Peyer's patch (tissue), 4 donors: ENCODE data around the gene NPTN. TPM values are rescaled to one million over a fixed set of nuclear protein-coding genes. Genes with fewer than 3 reads are reported as not detected.

Experiments used
- DNase-seq, 3 donors: peaks; one replicate each; pipeline ENCODE4 v3.0.0-alpha.2; 2017 to 2019
- H3K27ac ChIP-seq, 4 donors: fragments of 200-600 bp; sonication (generic); one replicate each; pipeline ENCODE4 v1.5.1; 2016 to 2019
- H3K27me3 ChIP-seq, 2 donors: fragments of 200-600 bp; sonication (generic); one replicate each; pipeline ENCODE4 v1.5.1; 2019
- H3K36me3 ChIP-seq, 3 donors: fragments of 200-600 bp; sonication (generic); one replicate each; pipeline ENCODE4 v1.5.1; 2016 to 2019
- H3K4me1 ChIP-seq, 4 donors: fragments of 200-600 bp; sonication (generic); one replicate each; pipeline ENCODE4 v1.5.1; 2016 to 2019
- H3K4me3 ChIP-seq, 4 donors: fragments of 200-600 bp; sonication (generic); 1 replicate in 3 of 4; 2 replicates in 1 of 4; pipeline ENCODE4 v1.5.1; 2016 to 2019; ENCODE audit warnings: mild to moderate bottlenecking in 1 of 4
- H3K9me3 ChIP-seq, 4 donors: fragments of 200-600 bp; sonication (generic); one replicate each; pipeline ENCODE4 v1.5.1; 2016 to 2019; ENCODE audit warnings: mild to moderate bottlenecking in 1 of 4
- POLR2A ChIP-seq, 2 donors: fragments of 450-650 bp; IDR thresholded peaks; one replicate each; pipeline ENCODE4 v1.5.1; 2017; ENCODE audit warnings: antibody characterized with exemption in 2 of 2, mild to moderate bottlenecking in 2 of 2, moderate library complexity in 2 of 2
- total RNA-seq, 4 donors: library from RNA; depleted of rRNA; stranded (reverse); fragments of >200 nt; gene quantifications; one replicate each; pipeline ENCODE4 v1.1.0, GENCODE V29; 2016
- TF ChIP-seq, protein P1 (sequence below), 6 experiments: fragments of 450-650 bp in 4 of 6; fragments of 200-600 bp in 2 of 6; sonication (generic) in 1 of 6; IDR thresholded peaks; one replicate each; pipeline ENCODE4 v1.5.1; 2017 to 2019; ENCODE audit warnings: antibody characterized with exemption in 6 of 6, mild to moderate bottlenecking in 3 of 6, moderate library complexity in 1 of 6

The NPTN gene
- total RNA-seq, 4 donors from 2014 or later = 66.0 to 173 (median 133) TPM

- no peak for TF ChIP-seq POLR2A (IDR thresholded peaks at IDR 0.05)
- Histone ChIP-seq H3K9me3 (no peaks in the 10 kb centered on the region), H3K27ac (no peak overlapping the region), H3K4me1 (peaks cover 0 to 4% (median 0%) of the 10 kb centered on the region in 4 donors), H3K36me3 (no peaks in the 10 kb centered on the region), H3K4me3 (no peak overlapping the region), H3K27me3 (no peaks in the 10 kb centered on the region)
- no peak for DNase-seq
Observed at GRCh38 chr15:73608941-73609340, 24.2 kb downstream of the NPTN start.

- Histone ChIP-seq H3K4me3 (no peak overlapping the region), H3K36me3 (no peaks in the 10 kb centered on the region), H3K4me1 (peaks cover 0 to 4% (median 0%) of the 10 kb centered on the region in 4 donors), H3K27me3 (no peaks in the 10 kb centered on the region), H3K9me3 (no peaks in the 10 kb centered on the region), H3K27ac (no peak overlapping the region)
- TF ChIP-seq, protein P1, sequence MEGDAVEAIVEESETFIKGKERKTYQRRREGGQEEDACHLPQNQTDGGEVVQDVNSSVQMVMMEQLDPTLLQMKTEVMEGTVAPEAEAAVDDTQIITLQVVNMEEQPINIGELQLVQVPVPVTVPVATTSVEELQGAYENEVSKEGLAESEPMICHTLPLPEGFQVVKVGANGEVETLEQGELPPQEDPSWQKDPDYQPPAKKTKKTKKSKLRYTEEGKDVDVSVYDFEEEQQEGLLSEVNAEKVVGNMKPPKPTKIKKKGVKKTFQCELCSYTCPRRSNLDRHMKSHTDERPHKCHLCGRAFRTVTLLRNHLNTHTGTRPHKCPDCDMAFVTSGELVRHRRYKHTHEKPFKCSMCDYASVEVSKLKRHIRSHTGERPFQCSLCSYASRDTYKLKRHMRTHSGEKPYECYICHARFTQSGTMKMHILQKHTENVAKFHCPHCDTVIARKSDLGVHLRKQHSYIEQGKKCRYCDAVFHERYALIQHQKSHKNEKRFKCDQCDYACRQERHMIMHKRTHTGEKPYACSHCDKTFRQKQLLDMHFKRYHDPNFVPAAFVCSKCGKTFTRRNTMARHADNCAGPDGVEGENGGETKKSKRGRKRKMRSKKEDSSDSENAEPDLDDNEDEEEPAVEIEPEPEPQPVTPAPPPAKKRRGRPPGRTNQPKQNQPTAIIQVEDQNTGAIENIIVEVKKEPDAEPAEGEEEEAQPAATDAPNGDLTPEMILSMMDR (IDR thresholded peaks at IDR 0.05) = no peak
- TF ChIP-seq POLR2A (IDR thresholded peaks at IDR 0.05) = no peak
- no peak for DNase-seq
Observed at GRCh38 chr15:73608475-73608874, 24.7 kb downstream of the NPTN start.

- H3K4me1 ChIP-seq = peaks cover 0 to 9% (median 0%) of the 10 kb centered on the region in 4 donors
- TF ChIP-seq POLR2A (IDR thresholded peaks at IDR 0.05) = no peak
- TF ChIP-seq, protein P1 (IDR thresholded peaks at IDR 0.05) = no peak
- no peak for DNase-seq
- H3K4me3 ChIP-seq = no peak overlapping the region
- H3K27me3 ChIP-seq = no peaks in the 10 kb centered on the region
- H3K36me3 ChIP-seq = no peaks in the 10 kb centered on the region
- no peaks in the 10 kb centered on the region for H3K9me3 ChIP-seq
- H3K27ac ChIP-seq = no peak overlapping the region
Observed at GRCh38 chr15:73607843-73608242, 25.3 kb downstream of the NPTN start.

DNA sequence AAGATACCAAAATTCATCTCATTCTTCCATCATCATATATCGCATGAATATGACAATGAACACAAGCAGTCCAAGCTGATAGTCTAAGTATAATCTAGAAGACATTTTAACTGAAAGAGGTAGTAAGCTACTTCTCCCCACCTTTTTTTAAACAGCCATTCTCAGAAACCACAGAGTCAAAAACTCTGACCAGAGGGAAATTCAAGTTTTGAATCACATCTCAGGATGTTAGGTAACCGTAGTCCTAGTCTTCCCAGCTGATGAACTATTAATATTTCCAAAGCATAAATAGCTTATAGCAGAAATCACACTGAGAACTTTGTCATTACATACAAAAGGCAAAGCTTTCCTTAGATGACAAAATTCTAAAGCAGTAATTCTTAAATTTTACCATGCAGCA lies 25.8 kb downstream of the NPTN start:
- Histone ChIP-seq H3K4me1 (peaks cover 0 to 13% (median 0%) of the 10 kb centered on the region in 4 donors), H3K27ac (no peak overlapping the region)

DNA sequence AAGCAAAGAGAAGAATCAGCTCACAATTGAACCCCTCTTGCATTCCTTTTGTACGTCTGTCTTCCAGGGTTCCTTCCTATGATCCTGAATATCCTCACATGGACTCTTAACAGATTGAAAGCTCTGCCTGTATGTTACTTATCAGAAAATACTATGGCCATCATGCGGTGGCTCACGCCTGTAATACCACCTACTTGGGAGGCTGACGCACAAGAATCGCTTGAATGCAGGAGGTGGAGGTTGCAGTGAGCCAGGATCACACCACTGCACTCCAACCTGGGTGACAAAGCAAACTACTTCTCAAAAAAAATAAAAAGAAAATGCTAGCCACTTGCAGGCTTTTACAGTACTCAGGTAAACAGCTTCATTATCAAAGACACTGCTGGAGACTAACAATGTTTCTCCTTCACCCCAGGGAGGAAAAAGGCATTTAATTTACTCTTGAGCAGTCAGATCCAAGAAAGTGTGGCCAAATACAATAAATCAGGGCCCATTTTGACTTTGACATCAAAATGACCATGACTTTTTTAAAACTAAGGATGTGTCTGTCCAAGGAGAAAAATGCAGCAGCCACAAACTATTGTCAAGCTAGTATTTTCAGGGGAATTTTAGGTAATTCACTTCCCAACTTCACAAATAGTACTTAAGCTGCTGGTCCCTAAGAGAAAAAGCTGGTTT lies 27.3 kb downstream of the NPTN start:
- no peaks in the 10 kb centered on the region for H3K27me3 ChIP-seq
- no peak overlapping the region for H3K4me3 ChIP-seq
- H3K27ac ChIP-seq = no peak overlapping the region
- no peaks in the 10 kb centered on the region for H3K9me3 ChIP-seq
- H3K4me1 ChIP-seq = peaks cover 0 to 28% (median 3%) of the 10 kb centered on the region in 4 donors
- no peak for DNase-seq
- no peaks in the 10 kb centered on the region for H3K36me3 ChIP-seq
- TF ChIP-seq, protein P1 (IDR thresholded peaks at IDR 0.05) = no peak
- no peak for TF ChIP-seq POLR2A (IDR thresholded peaks at IDR 0.05)

More for the DNA sequence above, 25.8 kb downstream of the NPTN start:
- Histone ChIP-seq H3K36me3 (no peaks in the 10 kb centered on the region), H3K27me3 (no peaks in the 10 kb centered on the region), H3K9me3 (no peaks in the 10 kb centered on the region), H3K4me3 (no peak overlapping the region)
- no peak for DNase-seq
- TF ChIP-seq, protein P1 (IDR thresholded peaks at IDR 0.05) = no peak
- no peak for TF ChIP-seq POLR2A (IDR thresholded peaks at IDR 0.05)

- Histone ChIP-seq H3K27ac (no peak overlapping the region), H3K27me3 (no peaks in the 10 kb centered on the region), H3K4me3 (no peak overlapping the region), H3K9me3 (no peaks in the 10 kb centered on the region), H3K4me1 (peaks cover 0 to 43% (median 3%) of the 10 kb centered on the region in 4 donors), H3K36me3 (no peaks in the 10 kb centered on the region)
- DNase-seq = no peak
- TF ChIP-seq, protein P1 (IDR thresholded peaks at IDR 0.05) = no peak
- no peak for TF ChIP-seq POLR2A (IDR thresholded peaks at IDR 0.05)
Observed at GRCh38 chr15:73604477-73604876, 28.7 kb downstream of the NPTN start.
